ENCODE data around the gene STXBP2.

The STXBP2 gene

DNA sequence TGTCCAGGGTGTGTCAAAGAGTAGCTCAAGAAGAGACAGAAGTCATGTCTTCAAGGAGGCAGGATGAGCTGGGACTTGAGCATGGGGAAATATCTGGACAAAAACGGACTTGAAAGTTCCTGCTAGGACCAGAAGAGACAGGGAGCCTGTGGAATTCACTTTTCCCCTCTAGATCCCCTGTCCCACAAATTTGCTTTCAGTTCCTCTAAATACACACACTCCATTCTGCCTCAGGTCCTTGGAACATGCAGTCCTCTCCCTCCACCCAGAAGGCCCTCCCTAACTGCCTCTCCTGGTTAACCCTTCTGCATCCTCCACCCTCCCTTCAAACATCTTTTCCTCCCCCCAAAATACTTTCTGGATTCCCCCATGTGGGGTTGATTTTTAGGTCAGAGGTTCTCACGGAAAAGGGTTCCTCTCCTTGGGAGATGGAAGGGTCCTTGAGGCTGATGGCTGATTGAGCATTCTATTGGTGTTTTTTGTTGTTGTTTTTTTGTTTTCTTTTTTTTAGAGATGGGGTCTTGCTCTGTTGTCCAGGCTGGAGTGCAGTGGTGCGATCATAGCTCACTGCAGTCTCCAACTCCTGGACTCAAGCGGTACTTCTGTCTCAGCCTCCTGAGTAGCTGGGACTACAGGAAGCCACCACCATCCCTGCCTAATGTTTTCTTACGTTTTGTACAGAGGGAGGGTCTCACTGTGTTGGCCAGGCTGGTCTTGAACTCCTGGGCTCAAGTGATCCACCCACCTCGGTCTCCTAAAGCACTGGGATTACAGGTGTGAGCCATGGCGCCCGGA, 25.0 kb downstream of the STXBP2 start:
- no peak for TF ChIP-seq EZH2phosphoT487 (IDR thresholded peaks at IDR 0.05; ENCODE audit: low read length)
- TF ChIP-seq, protein P1, sequence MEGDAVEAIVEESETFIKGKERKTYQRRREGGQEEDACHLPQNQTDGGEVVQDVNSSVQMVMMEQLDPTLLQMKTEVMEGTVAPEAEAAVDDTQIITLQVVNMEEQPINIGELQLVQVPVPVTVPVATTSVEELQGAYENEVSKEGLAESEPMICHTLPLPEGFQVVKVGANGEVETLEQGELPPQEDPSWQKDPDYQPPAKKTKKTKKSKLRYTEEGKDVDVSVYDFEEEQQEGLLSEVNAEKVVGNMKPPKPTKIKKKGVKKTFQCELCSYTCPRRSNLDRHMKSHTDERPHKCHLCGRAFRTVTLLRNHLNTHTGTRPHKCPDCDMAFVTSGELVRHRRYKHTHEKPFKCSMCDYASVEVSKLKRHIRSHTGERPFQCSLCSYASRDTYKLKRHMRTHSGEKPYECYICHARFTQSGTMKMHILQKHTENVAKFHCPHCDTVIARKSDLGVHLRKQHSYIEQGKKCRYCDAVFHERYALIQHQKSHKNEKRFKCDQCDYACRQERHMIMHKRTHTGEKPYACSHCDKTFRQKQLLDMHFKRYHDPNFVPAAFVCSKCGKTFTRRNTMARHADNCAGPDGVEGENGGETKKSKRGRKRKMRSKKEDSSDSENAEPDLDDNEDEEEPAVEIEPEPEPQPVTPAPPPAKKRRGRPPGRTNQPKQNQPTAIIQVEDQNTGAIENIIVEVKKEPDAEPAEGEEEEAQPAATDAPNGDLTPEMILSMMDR (IDR thresholded peaks at IDR 0.05; ENCODE audit: low read length), result no peak
- no peak for DNase-seq
- H3F3A ChIP-seq (ENCODE audit: insufficient read depth, low read length), result no peaks in the 10 kb centered on the region
- H3K4me3 ChIP-seq (ENCODE audit: low read length), result no peak overlapping the region
- no peaks in the 10 kb centered on the region for H3K9me2 ChIP-seq (replicated peaks; ENCODE audit: insufficient read depth, low read length)
- no peak overlapping the region for H3K4me2 ChIP-seq (ENCODE audit: low read depth, low read length)
- H3K36me3 ChIP-seq (replicated peaks; ENCODE audit: insufficient read depth, low read length), result no peaks in the 10 kb centered on the region
- no peaks in the 10 kb centered on the region for H3K9me3 ChIP-seq (replicated peaks; ENCODE audit: insufficient read depth, low read length)
- H3K4me1 ChIP-seq (ENCODE audit: low read length), result no peaks in the 10 kb centered on the region
- no peak overlapping the region for H2AFZ ChIP-seq (ENCODE audit: low read length)
- no peak overlapping the region for H3K27ac ChIP-seq (ENCODE audit: low read length)
- H3K27me3 ChIP-seq (replicated peaks; ENCODE audit: insufficient read depth, low read length), result peaks cover 82% of the 10 kb centered on the region
- no peak overlapping the region for H3K9ac ChIP-seq (ENCODE audit: low read length)
- H4K20me1 ChIP-seq (ENCODE audit: insufficient read depth, low read length), result no peaks in the 10 kb centered on the region
- no peaks in the 10 kb centered on the region for H3K79me2 ChIP-seq (ENCODE audit: low read length)

DNA sequence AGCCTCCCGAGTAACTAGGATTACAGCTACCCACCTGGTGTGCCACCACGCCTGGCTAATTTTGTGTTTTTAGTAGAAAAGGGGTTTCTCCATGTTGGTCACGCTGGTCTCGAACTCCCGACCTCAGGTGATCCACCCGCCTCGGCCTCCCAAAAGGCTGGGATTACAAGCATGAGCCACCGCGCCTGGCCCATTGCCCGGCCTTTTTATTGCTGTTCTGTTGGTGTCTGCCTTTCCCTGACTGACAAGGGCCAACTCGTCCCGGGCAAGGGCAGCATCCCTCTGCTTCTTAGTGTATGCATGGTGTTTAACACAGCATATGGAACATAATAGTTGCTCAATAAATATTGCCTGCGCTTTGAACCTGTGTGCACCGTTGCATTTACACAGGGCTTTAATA, 25.7 kb downstream of the STXBP2 start:
- H2AFZ ChIP-seq (ENCODE audit: low read length), result no peak overlapping the region
- H3K4me3 ChIP-seq (ENCODE audit: low read length), result no peak overlapping the region

DNA sequence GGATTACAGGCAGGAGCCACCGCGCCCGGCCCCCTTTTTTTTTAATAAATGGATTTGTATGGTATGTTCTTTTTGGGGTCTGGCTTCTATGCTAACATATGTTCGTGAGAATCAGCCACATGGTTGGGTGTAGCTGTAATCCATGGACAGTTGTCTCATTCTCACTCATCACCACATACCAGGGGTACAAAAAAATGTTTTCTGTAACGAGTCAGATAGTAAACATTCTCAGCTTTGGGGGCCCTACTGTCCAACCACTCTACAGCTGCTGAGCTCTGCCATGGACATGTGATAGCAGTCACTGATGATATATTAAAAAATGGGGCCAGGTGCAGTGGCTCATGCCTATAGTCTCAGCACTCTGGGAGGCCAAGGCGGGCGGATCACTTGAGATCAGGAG, 26.8 kb downstream of the STXBP2 start:
- Histone ChIP-seq H3K4me2 (ENCODE audit: low read depth, low read length) (no peak overlapping the region), H3K36me3 (replicated peaks; ENCODE audit: insufficient read depth, low read length) (no peaks in the 10 kb centered on the region), H3K9me3 (replicated peaks; ENCODE audit: insufficient read depth, low read length) (no peaks in the 10 kb centered on the region), H3K4me3 (ENCODE audit: low read length) (no peak overlapping the region), H3K27ac (ENCODE audit: low read length) (no peak overlapping the region), H3K27me3 (replicated peaks; ENCODE audit: insufficient read depth, low read length) (peaks cover 86% of the 10 kb centered on the region), H3K9me2 (replicated peaks; ENCODE audit: insufficient read depth, low read length) (no peaks in the 10 kb centered on the region), H2AFZ (ENCODE audit: low read length) (no peak overlapping the region), H3F3A (ENCODE audit: insufficient read depth, low read length) (no peaks in the 10 kb centered on the region), H3K79me2 (ENCODE audit: low read length) (no peaks in the 10 kb centered on the region), H4K20me1 (ENCODE audit: insufficient read depth, low read length) (no peaks in the 10 kb centered on the region), H3K4me1 (ENCODE audit: low read length) (no peaks in the 10 kb centered on the region), H3K9ac (ENCODE audit: low read length) (no peak overlapping the region)
- no peak for DNase-seq
- TF ChIP-seq EZH2phosphoT487 (IDR thresholded peaks at IDR 0.05; ENCODE audit: low read length) (no peak), EZH2 (optimal IDR thresholded peaks at IDR 0.05; ENCODE audit: low read depth, low read length) (no peak)
- TF ChIP-seq, protein P1 (IDR thresholded peaks at IDR 0.05; ENCODE audit: low read length), result no peak

More for the DNA sequence above, 25.7 kb downstream of the STXBP2 start:
- no peaks in the 10 kb centered on the region for H3K79me2 ChIP-seq (ENCODE audit: low read length)
- H3K4me2 ChIP-seq (ENCODE audit: low read depth, low read length), result no peak overlapping the region
- H4K20me1 ChIP-seq (ENCODE audit: insufficient read depth, low read length), result no peaks in the 10 kb centered on the region
- H3K9me2 ChIP-seq (replicated peaks; ENCODE audit: insufficient read depth, low read length), result no peaks in the 10 kb centered on the region
- peaks cover 76% of the 10 kb centered on the region for H3K27me3 ChIP-seq (replicated peaks; ENCODE audit: insufficient read depth, low read length)
- no peaks in the 10 kb centered on the region for H3K4me1 ChIP-seq (ENCODE audit: low read length)
- no peak overlapping the region for H3K9ac ChIP-seq (ENCODE audit: low read length)
- no peaks in the 10 kb centered on the region for H3F3A ChIP-seq (ENCODE audit: insufficient read depth, low read length)
- H3K27ac ChIP-seq (ENCODE audit: low read length), result no peak overlapping the region
- H3K9me3 ChIP-seq (replicated peaks; ENCODE audit: insufficient read depth, low read length), result no peaks in the 10 kb centered on the region
- no peaks in the 10 kb centered on the region for H3K36me3 ChIP-seq (replicated peaks; ENCODE audit: insufficient read depth, low read length)
- DNase-seq, result no peak
- TF ChIP-seq EZH2phosphoT487 (IDR thresholded peaks at IDR 0.05; ENCODE audit: low read length) (no peak), EZH2 (optimal IDR thresholded peaks at IDR 0.05; ENCODE audit: low read depth, low read length) (no peak)
- TF ChIP-seq, protein P1 (IDR thresholded peaks at IDR 0.05; ENCODE audit: low read length), result no peak

Measured in MM.1S (cell line).